ENCODE results near the gene MOG.
A peak's percentile ranks its signal among the peaks of the same experiment; 100 is the strongest.

MOG gene

GRCh38 chr6:29656798-29657197 is at the start of gene MOG:
Gene MOG (plus strand): TSS chr6:29657092. CDS start chr6:29657210, 118 bp downstream.
- no peak within 1 kb of the TSS for H3K4me3 ChIP-seq (ENCODE audit: control insufficient read depth, low read depth, low read length)
- no peak for TF ChIP-seq CTCF (conservative IDR thresholded peaks at IDR 0.05; ENCODE audit: control insufficient read depth, insufficient read depth, low read depth, low read length)
- no peak for DNase-seq (ENCODE audit: low read depth)

GRCh38 chr6:29608131-29608530 is 48.8 kb upstream of the MOG start:
- no peak overlapping the region for H3K4me3 ChIP-seq (ENCODE audit: control insufficient read depth, low read depth, low read length)
- no peak for TF ChIP-seq CTCF (conservative IDR thresholded peaks at IDR 0.05; ENCODE audit: control insufficient read depth, insufficient read depth, low read depth, low read length)
- no peak for DNase-seq (ENCODE audit: low read depth)

- no peak for DNase-seq (ENCODE audit: low read depth)
- H3K4me3 ChIP-seq (ENCODE audit: control insufficient read depth, low read depth, low read length) = no peak overlapping the region
These were observed 46.4 kb upstream of the MOG start for GRCh38 chr6:29610540-29610939.

GRCh38 chr6:29611426-29611825 is 45.5 kb upstream of the MOG start:
- no peak overlapping the region for H3K4me3 ChIP-seq (ENCODE audit: control insufficient read depth, low read depth, low read length)
- no peak for DNase-seq (ENCODE audit: low read depth)
- TF ChIP-seq CTCF (conservative IDR thresholded peaks at IDR 0.05; ENCODE audit: control insufficient read depth, insufficient read depth, low read depth, low read length) = no peak

More at GRCh38 chr6:29610540-29610939, 46.4 kb upstream of the MOG start:
- no peak for TF ChIP-seq CTCF (conservative IDR thresholded peaks at IDR 0.05; ENCODE audit: control insufficient read depth, insufficient read depth, low read depth, low read length)

GRCh38 chr6:29617782-29618554 is 38.9 kb upstream of the MOG start:
- DNase-seq (ENCODE audit: low read depth) = no peak
- TF ChIP-seq CTCF (conservative IDR thresholded peaks at IDR 0.05; ENCODE audit: control insufficient read depth, insufficient read depth, low read depth, low read length) = peak; percentile 19
- H3K4me3 ChIP-seq (ENCODE audit: control insufficient read depth, low read depth, low read length) = no peak overlapping the region

- no peak for TF ChIP-seq CTCF (conservative IDR thresholded peaks at IDR 0.05; ENCODE audit: control insufficient read depth, insufficient read depth, low read depth, low read length)
- DNase-seq (ENCODE audit: low read depth) = no peak
- H3K4me3 ChIP-seq (ENCODE audit: control insufficient read depth, low read depth, low read length) = no peak overlapping the region
These were observed 37.2 kb upstream of the MOG start for GRCh38 chr6:29619578-29620160.

Data from fibroblast of mammary gland (primary cell).